Measurements from ENCODE around the gene TYW5. TPM values are rescaled to one million over a fixed set of nuclear protein-coding genes. Genes with fewer than 3 reads are reported as not detected.

Gene TYW5, protein sequence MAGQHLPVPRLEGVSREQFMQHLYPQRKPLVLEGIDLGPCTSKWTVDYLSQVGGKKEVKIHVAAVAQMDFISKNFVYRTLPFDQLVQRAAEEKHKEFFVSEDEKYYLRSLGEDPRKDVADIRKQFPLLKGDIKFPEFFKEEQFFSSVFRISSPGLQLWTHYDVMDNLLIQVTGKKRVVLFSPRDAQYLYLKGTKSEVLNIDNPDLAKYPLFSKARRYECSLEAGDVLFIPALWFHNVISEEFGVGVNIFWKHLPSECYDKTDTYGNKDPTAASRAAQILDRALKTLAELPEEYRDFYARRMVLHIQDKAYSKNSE
- 4.4 and 6.3 TPM in 2 replicates for total RNA-seq

DNA sequence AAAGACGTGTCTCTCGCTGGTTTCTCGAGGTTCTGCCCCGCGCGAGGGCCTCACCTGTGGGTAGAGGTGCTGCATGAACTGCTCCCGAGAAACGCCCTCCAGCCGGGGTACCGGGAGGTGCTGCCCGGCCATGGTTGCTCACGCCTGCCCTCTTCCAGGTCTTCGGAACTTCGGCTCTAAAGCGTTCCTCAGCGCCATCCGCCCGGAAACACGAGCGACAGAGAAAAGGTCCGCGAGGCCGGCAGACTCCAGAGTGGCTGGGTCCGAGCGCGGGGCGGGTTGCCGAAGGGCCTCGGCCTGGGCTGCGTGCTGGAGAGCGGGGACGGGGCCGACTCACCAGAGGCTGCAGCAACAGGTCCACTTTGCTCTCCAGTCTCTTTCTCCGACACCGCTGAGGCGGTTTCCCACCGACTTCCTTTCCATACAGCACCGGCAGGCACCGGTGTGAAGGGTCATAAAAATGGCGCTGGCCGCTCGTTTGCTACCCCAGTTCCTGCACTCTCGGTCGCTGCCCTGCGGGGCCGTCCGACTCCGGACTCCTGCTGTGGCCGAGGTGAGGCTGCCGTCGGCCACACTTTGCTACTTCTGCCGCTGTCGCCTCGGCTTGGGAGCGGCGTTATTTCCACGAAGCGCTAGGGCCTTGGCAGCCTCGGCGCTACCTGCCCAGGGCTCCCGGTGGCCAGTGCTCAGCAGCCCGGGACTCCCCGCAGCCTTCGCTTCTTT, at the start of gene TYW5, which contains the start of gene MAIP1:
TYW5 (minus strand) TSS at position 153 of the 723 bp plus-strand sequence; CDS start at position 132, 21 bp downstream.
MAIP1 (plus strand) TSS at position 244 of the 723 bp plus-strand sequence; CDS start at position 461, 217 bp downstream.

DNA sequence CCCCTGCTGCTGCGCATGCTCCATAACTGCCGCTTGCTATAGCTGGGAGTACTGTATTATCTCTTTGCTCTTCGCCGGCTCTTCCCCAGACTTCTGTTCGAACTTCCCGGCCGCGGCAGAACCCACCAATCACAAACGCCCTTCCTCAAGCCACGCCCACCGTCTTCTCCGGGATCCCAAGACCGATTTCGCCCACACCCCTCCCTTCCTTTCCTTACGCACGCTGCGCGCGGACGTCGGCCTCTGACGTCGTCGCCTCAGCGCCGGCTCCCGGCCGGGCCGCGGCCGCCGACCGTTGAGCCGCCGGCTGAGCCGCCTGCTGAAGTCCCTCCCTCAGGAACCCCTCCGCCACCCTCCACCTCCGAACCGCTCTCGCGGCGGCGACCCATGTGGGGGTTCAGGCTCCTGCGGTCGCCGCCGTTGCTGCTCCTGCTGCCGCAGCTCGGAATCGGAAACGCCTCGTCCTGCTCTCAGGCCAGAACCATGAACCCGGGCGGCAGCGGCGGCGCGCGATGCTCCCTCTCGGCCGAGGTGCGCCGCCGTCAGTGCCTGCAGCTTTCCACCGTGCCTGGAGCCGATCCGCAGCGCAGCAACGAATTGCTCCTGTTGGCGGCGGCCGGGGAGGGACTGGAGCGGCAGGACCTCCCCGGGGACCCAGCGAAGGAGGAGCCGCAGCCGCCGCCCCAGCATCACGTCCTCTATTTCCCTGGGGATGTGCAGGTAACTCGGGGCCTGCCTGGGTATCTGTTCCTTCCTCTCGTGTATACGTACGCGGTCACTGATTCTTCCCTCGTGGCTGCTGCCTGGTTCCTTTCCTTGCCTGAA, 44.0 kb downstream of the TYW5 start, which contains the start of gene C2orf69:
C2orf69 (plus strand) TSS at position 242 of the 825 bp plus-strand sequence; CDS start at position 388, 146 bp downstream.

Other genes starting within 250 kb of the TYW5 start
- gene FTCDNL1, start 104.3 kb downstream of the TYW5 start, total RNA-seq: 0.11 and 0.26 TPM in 2 replicates
- gene C2orf69, start 44.2 kb downstream of the TYW5 start, total RNA-seq: 7.0 and 7.6 TPM in 2 replicates
- gene MAIP1, start 91 bp upstream of the TYW5 start, total RNA-seq: 19.3 and 25.3 TPM in 2 replicates

Measured in dermis lymphatic vessel endothelial cell (primary cell).